Epithelial cell of esophagus (primary cell): ENCODE results near the gene HOXB8.

Experiments
- DNase-seq: peaks from one replicate; pipeline ENCODE4 v3.0.0; 2010; ENCODE audit warnings: low read depth
- H3K4me3 ChIP-seq: 2 replicates; pipeline ENCODE4 v1.5.1; 2011; ENCODE audit warnings: mild to moderate bottlenecking, low read length, control low read depth
- TF ChIP-seq, protein P1 (sequence below): IDR thresholded peaks from 2 replicates; pipeline ENCODE4 v1.5.1; 2011; ENCODE audit warnings: low read depth, mild to moderate bottlenecking, low read length, control low read depth, inconsistent platforms; ENCODE audit not compliant: insufficient read depth; ENCODE audit errors: missing control alignments

Gene HOXB8

DNA sequence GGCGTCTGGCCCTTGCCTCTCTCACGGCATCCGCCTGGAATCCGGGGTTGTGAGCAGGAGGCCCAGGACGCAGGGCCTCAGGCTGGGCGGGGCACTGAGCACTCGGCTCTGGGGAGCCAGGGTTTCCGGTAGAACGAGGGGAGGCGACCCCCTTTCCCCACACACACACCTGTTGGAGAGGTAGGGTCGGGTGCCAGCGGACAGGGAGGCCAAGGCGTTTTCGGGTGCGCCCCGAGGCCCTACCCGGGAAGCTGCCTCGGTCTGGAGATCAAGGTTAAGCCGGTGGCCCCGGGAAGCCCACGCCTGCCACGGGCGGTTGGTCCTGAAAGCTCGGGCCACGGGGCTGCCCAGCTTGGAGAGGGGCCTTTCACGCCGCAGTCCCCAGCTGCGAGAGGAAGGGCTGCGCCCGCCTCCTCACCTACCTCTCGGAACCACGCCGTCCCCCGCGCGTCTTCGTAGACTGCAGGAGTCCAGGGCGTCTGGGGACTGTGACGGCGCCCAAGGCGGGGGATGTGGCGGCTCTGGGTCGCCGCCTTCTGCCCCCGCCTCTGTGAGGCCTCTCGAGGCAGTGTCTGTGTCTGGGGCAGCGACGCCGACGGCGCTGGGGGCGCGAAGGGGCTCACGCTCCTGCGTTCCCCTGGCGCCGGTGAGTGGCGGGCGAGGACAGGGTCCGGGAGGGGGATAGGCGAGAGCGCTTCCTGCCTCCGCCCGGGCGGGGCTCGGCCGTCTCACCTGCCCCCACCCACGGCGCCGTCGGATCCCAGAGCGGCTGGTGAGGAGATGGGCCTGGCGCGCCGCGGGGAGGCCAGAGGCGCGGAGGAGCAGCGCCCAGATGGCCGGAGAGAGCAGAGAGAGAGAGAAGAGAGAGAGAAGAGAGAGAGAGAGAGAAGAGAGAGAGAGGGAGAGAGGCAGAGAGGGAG, 31.4 kb upstream of the HOXB8 start:
- DNase-seq, result no peak
- no peak overlapping the region for H3K4me3 ChIP-seq
- TF ChIP-seq, protein P1, sequence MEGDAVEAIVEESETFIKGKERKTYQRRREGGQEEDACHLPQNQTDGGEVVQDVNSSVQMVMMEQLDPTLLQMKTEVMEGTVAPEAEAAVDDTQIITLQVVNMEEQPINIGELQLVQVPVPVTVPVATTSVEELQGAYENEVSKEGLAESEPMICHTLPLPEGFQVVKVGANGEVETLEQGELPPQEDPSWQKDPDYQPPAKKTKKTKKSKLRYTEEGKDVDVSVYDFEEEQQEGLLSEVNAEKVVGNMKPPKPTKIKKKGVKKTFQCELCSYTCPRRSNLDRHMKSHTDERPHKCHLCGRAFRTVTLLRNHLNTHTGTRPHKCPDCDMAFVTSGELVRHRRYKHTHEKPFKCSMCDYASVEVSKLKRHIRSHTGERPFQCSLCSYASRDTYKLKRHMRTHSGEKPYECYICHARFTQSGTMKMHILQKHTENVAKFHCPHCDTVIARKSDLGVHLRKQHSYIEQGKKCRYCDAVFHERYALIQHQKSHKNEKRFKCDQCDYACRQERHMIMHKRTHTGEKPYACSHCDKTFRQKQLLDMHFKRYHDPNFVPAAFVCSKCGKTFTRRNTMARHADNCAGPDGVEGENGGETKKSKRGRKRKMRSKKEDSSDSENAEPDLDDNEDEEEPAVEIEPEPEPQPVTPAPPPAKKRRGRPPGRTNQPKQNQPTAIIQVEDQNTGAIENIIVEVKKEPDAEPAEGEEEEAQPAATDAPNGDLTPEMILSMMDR, result no peak

DNA sequence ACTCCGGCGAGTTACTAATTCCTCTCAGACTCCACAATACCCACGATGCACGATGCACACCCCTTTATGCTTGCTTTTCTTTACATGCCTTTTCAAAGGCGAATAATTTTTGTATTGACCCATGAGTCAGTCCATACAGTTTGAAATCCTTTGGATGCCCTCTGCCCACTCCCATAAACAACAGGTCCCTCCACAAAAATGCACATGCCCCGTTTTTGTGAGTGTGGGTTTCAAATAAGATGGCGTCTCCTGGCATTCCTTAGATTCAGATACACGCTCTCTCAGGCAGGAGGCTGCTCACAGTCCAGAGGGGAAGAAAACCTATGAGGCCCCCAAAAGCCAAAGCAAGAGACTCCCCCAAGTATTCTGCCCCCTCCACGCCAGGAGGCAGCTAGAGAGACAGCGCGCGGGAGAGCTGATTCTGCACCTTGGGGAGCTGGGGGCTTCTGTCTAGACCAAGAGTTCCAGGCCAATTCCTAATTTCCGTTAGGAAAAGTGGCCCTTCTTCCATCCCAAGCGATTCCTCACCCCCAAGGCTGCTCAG, 30.6 kb upstream of the HOXB8 start:
- no peak for DNase-seq
- no peak overlapping the region for H3K4me3 ChIP-seq
- TF ChIP-seq, protein P1, result no peak

DNA sequence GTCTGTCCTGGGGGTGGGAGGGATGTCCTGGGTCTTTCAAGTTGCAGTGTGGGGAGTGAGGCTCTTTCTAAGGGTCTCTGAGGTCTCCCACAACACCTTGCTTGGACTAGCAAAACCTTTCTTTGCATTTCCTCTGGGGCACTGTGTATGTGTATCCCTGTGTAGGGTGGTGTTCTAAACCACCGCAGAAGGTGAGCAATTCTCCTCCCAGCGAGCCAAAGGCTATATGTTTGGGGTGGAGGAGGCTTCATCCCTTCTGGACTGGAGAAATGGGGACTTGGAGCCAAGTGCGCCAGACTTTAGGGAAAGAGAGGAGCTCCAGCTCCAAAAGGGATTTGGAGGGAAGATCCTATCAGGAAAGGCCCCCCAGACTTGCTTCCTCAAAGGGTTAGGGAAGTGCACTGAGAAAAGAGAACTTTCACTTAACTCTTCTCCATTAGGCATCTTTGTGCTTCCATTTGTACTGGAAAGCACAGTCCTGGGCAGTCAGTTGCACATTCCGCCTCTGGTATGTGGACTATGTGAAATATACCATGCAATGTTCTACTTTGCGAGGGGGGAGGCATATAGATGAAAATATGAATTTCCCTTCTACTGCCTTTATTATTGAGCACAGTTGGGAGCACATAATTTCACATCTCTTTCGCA, 29.9 kb upstream of the HOXB8 start:
- no peak overlapping the region for H3K4me3 ChIP-seq
- DNase-seq, result no peak
- TF ChIP-seq, protein P1, result no peak

DNA sequence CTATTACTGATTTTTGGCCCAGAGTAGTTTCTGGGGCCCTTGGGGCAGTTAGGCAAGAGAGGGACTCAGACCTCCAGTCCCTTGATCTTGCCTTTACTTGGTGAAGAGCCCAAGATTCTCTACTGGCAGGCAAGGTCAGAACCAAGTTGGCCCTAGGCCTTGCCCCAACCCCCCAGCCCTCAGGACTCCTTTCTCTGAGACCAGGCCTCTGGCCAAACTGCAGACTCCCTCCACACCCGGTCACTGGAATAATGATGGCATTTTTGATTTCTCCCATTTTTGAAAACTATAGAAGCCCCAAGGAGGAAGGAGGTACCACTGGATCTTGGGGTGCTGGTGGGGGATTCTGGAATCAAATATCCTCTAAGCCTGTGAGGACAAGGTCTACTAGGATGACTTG, 29.1 kb upstream of the HOXB8 start:
- TF ChIP-seq, protein P1, result no peak
- no peak overlapping the region for H3K4me3 ChIP-seq
- no peak for DNase-seq

- TF ChIP-seq, protein P1, result no peak
- no peak overlapping the region for H3K4me3 ChIP-seq
- no peak for DNase-seq
Measured at GRCh38 chr17:48643697-48644012, 28.6 kb upstream of the HOXB8 start.

- no peak for DNase-seq
- TF ChIP-seq, protein P1, result no peak
- no peak overlapping the region for H3K4me3 ChIP-seq
Measured at GRCh38 chr17:48642843-48643696, 28.0 kb upstream of the HOXB8 start.
